SK-N-SH treated with all-trans-retinoic acid at 6 μM for 48 hours (cell line): ENCODE results near the gene AIF1L.

Experiments used
- BACH2 ChIP-seq: fragments of 250-450 bp; sonication (Bioruptor Pico); IDR thresholded peaks from 2 replicates; pipeline ENCODE4 v1.9.0; 2021; ENCODE audit warnings: mild to moderate bottlenecking, borderline replicate concordance
- CSRNP3 ChIP-seq: fragments of 250-450 bp; sonication (Bioruptor Pico); IDR thresholded peaks from 2 replicates; pipeline ENCODE4 v1.5.1; 2021; ENCODE audit warnings: mild to moderate bottlenecking, moderate library complexity
- ESRRG ChIP-seq: fragments of 250-450 bp; sonication (Bioruptor Pico); IDR thresholded peaks from 2 replicates; pipeline ENCODE4 v1.6.1; 2021; ENCODE audit warnings: mild to moderate bottlenecking
- ISL1 ChIP-seq: fragments of 250-450 bp; sonication (Bioruptor Pico); IDR thresholded peaks from 2 replicates; pipeline ENCODE4 v2.1.2; 2022; ENCODE audit warnings: mild to moderate bottlenecking, moderate library complexity
- OSR1 ChIP-seq: fragments of 250-450 bp; sonication (Bioruptor Pico); IDR thresholded peaks from 2 replicates; pipeline ENCODE4 v1.8.0; 2022; ENCODE audit warnings: moderate library complexity, mild to moderate bottlenecking, inconsistent platforms
- SNAI2 ChIP-seq: fragments of 250-450 bp; sonication (Bioruptor Pico); IDR thresholded peaks from 2 replicates; pipeline ENCODE4 v1.5.0; 2020; ENCODE audit warnings: mild to moderate bottlenecking, moderate library complexity
- TCF4 ChIP-seq: fragments of 250-450 bp; sonication (Bioruptor Pico); IDR thresholded peaks from 2 replicates; pipeline ENCODE4 v1.8.0; 2021; ENCODE audit warnings: mild to moderate bottlenecking, moderate library complexity, borderline replicate concordance
- ZFP30 ChIP-seq: fragments of 450-650 bp; formaldehyde crosslinking; IDR thresholded peaks from 2 replicates; pipeline ENCODE4 v1.5.0; 2022; ENCODE audit warnings: mild to moderate bottlenecking, moderate library complexity
- ZNF565 ChIP-seq: fragments of 450-650 bp; formaldehyde crosslinking; conservative IDR thresholded peaks from 2 replicates; pipeline ENCODE4 v1.5.0; 2020; ENCODE audit warnings: low read depth, mild to moderate bottlenecking, moderate library complexity

GRCh38 chr9:131144201-131144600, 47.9 kb downstream of the AIF1L start:
- TF ChIP-seq TCF4 (CRISPR knock-in tag) (no peak), ESRRG (CRISPR knock-in tag) (no peak), ISL1 (CRISPR knock-in tag) (no peak), ZFP30 (no peak), ZNF565 (no peak), SNAI2 (no peak), BACH2 (CRISPR knock-in tag) (no peak), CSRNP3 (no peak), OSR1 (no peak)
